ENCODE results near the gene IL5RA.

The IL5RA gene

DNA sequence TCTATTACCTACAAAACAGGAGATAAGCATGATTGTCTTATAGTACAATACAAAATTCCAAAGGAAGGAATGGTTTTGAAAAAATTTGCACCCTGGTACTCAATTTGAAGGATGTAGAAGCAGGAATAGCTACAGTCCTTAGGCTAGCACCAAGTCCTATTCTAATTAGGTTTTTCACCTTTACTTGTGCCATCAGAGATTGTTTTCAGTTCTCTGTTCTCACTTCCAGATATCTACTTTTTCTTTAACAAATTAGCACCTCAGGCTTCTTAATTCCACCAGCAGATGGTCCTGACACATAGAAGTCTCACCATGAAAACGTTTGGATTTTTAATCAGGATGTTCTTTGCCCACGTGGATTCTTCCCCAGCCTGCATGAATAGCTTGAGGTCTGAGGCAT is 43.8 kb downstream of the IL5RA start:
- no peak for DNase-seq (ENCODE audit: low read depth, low spot score)

GRCh38 chr3:3065876-3066275 is 44.3 kb downstream of the IL5RA start:
- DNase-seq (ENCODE audit: low read depth, low spot score): no peak

DNA sequence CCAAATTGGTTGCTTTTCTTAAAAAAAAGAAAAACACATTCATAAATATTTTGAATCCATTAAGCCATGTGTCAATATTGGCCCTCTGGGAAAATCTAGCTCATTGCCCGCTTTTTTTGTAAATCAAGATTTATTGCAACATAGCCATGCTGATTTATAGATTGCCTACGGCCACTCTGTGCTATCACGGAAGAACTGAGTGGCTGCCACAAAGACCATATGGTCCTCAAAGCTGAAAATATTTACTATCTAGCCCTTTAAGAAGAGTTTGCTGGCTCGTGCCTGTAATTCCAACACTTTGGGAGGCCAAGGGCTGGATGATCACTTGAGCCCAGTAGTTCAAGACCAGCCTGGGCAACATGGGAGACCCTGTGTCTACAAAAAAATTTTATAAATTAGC is 45.9 kb downstream of the IL5RA start:
- DNase-seq (ENCODE audit: low read depth, low spot score): no peak

DNA sequence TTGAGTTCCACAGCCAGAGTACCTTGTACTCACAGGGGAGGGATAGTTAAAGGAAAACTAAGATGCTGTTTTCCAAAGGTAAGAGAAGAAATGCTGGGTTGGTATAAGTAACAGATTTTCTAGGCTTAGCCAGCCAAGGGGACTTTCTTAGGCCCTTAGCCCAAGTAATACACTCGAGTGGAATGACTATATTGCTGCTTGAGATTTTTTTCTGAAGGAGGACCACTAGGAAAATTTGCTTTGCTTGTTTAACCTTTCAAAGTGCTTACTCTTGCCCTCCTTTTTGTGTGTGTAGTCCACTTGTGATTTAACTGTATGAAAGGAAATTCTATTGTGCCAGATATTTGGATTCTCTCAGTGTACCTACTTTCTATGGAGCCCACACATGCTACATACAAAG is 50.5 kb downstream of the IL5RA start:
- DNase-seq (ENCODE audit: low read depth, low spot score): no peak

DNA sequence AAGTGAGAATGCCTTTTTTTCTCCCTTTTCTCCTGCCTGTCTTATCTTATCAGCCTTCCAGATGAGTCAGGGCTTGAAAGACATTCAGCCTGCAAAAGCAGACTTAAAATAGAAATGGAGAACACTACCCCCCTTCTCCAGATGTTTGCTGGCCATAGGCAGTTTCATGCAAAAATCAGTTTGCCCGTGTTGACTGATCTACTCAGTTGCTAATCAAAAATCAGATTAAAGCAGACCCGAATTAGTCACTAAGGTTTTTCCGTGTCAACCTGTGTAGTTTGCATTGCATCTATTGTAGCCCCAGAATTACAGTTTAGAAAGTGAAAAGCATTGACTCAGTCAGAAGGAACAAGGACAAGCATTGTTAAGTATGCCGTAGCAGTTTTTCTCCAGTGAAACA is 56.2 kb downstream of the IL5RA start:
- peak; percentile 10 for DNase-seq (ENCODE audit: low read depth, low spot score)

DNA sequence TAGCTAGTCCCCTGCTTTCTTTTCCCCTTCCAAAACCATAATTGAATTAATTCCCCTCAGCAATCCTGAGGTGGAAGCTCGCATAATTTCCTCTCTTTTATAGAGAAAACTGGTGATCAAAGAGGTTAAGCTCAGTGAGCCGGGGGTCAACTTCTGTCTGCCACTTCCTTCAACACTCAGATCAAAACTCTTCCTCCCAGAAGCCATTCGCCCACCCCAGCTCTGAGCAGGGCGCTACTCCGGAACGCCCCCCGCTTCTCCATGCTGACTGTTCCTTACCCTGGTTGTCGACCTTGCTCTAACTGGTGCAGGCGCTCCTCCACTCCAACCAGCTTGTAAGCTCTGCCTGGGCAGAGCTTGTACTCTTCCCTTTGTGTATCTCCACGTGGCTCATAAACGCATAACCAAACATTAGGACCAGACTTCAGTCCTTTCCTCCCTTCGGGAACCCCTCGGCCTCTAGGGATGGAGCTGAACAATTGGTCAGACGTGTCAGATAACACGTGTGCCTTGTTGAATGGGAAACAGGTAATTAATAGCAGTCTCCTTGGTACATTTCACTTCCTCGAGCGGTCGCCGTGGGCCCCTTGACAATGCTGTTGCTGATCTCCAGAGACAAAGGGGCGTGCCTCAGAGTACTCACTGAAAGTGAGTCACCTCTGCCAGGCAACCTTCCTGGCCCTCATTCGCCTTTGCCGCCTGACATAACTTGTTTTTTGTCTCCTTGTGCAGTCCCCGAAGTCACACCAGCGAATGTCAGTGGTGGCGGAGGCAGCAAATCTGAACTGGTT is 71.8 kb downstream of the IL5RA start:
- peak; percentile 21 for DNase-seq (ENCODE audit: low read depth, low spot score)

DNA sequence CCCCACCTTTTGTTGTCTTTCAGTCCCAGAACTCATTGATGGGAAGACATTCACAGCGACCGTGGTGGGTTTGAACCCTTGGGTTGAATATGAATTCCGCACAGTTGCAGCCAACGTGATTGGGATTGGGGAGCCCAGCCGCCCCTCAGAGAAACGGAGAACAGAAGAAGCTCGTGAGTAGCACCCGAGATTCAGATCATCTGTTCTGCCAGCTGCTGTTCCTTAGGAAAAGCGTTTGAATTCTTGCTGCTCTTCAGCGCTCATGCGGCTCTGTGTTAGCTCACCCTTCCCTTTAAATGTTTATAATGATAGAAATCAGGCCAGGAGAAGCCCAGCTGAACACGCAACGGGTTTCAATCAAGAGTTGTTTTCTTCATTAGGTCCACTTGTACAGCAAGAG is 73.0 kb downstream of the IL5RA start:
- no peak for DNase-seq (ENCODE audit: low read depth, low spot score)

GRCh38 chr3:3031326-3031725 is 78.8 kb downstream of the IL5RA start:
- no peak for DNase-seq (ENCODE audit: low read depth, low spot score)

DNA sequence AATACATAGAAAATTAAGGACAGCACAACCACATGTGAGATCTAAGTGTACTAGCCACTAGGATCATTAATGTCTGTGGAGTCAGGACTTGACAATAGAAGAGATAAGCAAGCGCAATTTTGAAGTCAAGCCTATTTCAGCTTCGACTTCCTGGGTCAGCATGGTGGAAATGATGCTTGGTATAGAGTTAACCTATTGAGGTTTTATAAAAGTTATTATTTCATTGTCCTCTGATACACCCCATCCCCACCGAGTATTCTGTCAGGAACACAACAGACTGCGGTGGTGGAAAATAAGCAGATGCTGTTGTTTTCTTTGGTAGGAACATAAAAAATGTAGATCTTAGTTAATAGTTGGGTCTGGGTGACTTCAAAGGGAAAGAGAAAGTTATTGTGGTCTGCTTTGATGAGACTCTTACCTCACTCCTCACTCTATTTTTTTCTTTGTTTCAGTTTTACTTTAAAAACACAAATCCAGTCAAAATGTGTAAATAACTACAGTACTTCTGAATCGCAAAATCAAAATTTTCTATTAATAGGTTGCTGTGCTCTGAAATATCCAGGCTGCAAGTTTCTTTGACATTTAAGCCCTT is 82.1 kb downstream of the IL5RA start:
- DNase-seq (ENCODE audit: low read depth, low spot score): no peak

DNA sequence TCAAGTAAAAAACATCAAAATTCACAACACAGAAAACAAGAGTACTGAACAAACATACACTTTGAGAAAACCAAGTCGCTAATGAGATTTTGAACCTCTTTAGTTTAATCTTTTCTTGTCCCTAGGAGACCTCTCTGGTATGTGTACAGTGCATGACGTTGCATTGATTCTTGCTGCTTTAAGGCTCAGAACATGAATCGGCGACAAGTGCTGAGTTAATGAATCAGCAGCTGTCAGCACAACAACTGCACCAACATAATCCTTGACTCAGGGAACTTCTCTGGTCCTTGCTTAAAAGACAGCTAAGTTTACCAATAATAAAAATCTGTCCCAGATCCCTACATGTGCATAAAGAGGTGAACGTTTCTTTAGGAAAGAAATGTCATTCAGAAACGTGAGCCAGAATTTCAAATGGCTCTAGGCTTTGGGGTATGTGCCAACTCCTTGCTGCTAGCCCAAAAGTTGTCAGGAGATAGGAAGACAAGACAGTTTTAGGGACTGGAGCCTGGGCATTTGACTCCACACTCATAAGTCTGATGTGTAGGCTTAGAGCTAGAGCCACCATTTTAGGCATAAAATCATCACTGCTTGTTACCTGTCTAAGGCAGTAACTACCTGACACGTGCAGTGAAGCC is 86.9 kb downstream of the IL5RA start:
- DNase-seq (ENCODE audit: low read depth, low spot score): no peak

- no peak for DNase-seq (ENCODE audit: low read depth, low spot score)
Observed at GRCh38 chr3:3020209-3020608, 90.0 kb downstream of the IL5RA start.

Data from ELF-1 (cell line).